Forelimb muscle (tissue), 1 donor: ENCODE data around the gene KIF12. TPM values are rescaled to one million over a fixed set of nuclear protein-coding genes. Genes with fewer than 3 reads are reported as not detected.

ENCODE experiments used
- DNase-seq: peaks from one replicate; pipeline ENCODE4 v3.0.0-alpha.2; 2013; ENCODE audit warnings: low read depth
- polyA plus RNA-seq: library from polyadenylated mRNA; unstranded; fragments of 120-200 nt; gene quantifications from one replicate; pipeline ENCODE4 v1.2.1, GENCODE V29; 2013; ENCODE audit not compliant: insufficient read length

The KIF12 gene
- polyA plus RNA-seq, 1 donor, result 0.13 TPM

DNA sequence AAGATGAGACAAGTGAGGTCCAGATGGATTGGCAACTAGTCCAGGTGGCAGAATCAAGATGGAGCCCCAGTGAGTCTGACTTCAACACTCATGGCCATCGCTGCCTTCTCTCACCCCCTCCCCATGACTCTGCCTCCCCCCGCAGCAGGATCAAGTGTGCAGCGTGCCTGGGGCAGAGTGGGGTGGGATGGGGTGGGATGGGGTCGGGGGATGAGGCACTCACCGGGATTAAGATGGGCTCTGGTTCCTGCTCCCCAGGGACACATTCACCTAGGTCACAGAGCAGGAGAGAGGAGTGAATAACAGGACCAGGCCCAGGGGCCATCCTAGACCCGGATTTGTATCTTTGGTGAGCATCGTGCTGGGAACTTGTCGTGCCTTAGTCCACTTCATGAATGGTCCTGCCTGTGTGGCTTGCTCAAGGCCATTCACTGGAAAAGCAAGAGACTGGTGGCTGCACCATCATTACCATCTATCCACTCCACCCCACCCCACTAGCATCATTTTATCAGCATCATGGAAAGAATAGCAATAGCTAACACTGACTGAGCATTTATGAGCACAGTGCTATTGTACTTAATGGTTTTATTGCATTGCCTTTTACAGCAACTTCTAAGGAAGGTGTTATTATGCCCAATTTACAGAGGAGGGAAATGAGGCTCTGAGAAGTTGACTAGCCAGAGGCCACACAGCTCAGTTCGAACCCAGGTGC is 29.5 kb downstream of the KIF12 start:
- DNase-seq, result no peak

DNA sequence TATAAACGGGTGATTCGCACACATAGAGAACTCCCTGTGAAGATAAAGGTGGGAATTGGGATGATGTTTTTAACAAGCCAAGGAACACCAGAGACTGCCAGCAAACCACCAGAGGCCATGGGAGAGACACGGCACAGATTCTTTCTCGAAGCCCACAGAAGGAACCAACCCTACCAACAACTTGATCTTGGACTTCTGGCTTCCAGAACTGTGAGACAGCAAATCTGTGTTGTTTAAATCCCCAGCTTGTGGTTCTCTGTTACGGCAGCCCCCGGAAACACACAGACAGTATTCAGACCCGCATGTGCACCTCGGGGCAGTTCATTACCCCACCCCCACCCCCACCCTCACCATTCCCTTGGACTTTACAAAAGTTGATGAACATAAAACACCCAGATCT is 33.8 kb downstream of the KIF12 start:
- no peak for DNase-seq

DNA sequence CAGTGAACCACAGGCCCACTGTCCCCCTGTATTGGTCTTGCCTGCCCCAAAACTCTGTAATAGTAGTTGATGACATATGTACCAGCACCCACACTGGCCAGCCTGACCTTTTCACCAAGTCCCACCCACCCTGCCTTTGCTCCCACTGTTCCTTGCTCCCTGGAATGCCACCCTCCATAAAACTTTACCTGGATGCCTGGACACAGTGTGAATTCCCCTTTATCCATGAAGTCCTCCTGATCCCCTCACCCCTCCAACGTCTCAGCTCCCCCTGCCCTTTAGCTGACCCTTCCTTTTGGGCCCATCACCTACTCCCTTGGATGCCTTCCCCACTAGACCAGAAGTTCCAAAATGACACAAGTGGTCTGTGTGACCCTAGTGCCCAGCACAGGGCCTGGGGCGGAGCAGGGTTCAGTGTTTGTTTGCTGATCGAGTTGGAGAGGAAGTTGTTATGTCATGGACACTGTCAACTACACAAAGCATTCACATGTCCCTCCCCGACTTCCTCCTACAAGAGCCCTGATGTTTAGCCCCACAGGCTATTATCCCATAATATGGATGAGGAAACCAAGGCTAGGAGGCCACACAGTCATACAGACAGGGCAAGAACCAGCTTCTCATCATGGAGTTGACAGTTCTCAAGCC is 37.1 kb downstream of the KIF12 start:
- no peak for DNase-seq

DNA sequence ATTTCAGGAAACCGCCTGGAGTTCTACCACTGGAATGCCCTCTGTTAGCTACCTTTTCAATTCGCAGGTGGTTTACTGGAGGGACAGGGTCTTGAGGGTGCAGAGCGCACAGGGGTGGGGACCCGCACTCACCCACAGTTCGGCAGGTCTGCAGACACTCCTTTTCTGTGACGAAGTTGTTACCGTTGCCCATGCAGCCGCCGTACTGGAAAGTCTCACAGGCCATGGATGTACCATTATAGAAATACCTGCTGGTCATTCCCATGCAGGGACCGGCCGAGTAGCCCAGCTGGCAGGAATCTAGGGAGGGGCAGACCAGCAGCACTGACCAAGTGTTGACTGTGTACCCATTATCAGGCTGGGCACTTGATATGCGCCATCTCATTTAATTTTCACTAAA is 37.8 kb downstream of the KIF12 start:
- no peak for DNase-seq

DNA sequence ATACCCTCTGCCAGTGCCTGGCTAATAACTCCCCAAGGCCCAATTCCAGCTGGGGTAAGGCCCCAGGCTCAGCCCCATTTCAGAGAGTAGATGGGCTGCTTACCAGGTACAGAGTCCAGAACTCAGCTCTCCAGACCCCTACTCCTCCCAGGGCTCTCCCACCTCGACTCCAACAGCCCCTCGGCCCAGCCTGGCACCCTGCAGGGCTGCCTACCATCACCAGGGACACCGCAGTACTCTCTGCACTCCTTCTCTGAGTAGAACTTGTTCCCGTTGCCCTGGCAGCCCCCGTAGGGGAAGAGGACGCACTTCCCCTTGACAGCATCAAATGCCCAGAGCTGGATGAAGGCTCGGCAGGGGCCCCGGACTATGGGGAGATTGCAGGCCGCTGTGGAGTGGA is 38.4 kb downstream of the KIF12 start:
- no peak for DNase-seq

DNA sequence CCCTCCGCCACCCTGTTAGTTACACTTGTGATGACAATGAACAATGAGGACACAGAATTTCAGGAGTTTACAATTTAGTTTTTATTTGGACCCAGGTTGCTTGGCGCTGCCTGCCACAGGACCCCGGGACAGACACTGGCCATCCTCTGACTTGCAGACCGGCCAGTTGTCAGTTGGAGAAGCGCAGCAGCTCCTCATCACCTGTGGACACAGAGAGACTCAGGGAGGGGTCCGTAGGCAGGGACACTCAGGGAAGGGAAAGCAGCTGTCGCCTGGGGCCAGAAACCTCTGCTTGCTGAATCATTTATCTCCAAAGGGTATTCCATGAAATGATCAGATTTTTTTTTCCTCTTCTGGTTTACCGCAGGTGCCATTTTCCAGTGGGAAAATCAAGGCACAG is 39.0 kb downstream of the KIF12 start:
- no peak for DNase-seq

DNA sequence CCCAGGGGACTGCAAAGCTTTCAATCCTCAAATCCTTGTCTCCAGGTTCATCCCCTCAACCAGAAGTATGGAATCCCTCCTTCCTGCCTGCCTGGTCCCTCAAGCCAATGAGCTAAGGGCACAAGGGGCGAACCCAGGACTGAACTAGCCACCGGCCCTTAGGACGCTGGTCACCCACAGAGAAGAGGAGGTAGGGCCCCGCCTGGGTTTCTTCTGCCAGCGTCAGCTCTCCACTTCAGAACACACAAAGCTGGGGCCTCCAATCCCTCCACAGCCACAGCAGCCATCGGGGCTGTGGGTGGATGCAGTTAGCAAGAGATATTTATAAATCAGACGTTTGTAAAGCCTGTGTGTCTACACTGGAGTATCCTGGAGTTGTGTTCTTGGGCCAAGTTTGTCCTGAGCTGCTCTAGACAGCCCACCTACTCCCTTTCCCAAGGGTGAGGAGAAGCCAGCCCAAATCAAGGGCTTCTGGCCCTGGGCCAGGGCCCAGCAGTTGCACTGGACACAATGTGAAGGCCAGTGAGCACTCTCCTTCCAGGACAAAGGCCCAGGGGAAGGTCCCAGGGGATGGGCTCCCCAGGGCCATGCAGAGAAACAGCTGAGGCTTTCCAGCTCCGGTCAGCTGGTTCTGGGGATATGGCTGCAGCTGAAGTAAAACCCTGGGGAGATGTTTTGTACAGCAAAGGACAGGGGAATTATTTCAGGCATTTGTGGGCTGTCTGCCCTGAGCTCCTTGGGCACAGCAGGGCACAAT is 39.9 kb downstream of the KIF12 start:
- DNase-seq, result no peak

DNA sequence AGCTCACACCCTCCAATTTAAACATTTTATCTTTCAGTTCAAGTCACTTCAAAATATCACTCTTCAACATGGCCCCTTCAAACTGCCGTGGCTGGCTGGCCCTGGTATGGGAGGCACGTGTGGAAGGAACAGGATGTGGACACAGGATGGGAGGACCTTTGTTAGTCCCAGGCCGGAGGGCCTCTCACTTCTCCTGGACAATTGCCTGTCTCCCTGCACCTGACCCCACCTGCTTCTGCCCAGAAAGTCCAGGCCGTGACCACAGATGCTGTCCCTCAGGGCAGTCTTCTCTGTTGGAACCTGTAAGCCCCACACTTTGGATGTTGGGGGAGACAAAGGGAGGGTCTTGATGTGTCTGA is 40.4 kb downstream of the KIF12 start:
- no peak for DNase-seq

DNA sequence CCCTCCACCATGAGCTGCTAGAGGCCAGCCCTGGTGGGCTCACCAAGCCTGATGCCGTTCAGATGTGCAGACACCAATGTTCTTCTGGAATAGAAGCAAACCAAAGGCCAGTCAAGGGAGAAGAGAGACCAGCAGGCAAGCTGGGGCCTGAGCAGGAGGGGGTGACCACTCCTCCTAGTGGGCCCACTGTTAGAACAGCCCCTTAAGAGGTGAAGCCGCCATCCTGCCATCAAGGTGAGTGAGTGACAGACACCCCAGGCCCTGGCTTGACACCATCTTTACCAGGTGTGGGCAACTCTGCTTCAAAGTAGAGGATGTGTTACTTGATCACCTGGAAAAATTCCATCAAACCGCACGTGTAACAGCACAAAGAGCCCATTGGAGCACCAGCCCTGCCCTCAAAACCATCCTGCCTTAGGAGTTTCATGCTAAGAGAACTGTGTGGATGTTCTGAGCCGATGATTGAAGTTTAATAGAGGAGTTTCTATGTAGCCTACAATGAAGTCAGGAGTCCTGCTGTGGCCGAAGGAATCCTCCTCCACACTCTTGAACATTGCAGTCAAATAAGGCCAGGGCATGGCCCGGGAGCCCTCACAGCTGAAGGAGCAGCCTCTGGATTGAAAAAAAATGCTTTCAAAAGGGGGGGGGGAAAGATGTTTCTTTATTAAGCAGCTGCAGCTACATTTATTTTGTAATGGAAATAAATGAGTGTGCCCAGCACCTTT is 41.8 kb downstream of the KIF12 start:
- DNase-seq, result no peak

DNA sequence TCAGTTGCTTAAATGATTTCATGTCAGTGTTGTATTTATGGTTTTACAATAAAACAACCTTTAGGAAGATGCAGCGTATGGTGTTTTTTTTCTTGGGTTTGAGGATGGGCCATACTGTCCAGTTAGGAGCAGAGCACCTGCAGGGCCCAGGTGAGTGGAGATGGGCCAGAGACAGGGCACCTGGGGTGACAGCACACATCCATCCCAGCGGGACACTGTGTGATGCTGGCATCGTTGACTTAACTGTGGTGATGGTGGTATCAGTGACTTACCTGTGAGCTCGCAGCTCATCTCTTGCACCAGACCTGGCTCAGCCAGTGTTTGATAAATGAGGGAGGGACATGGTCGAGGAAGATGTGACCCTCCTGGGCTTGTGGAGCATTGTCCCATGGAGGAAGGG is 42.6 kb downstream of the KIF12 start:
- DNase-seq, result no peak

DNA sequence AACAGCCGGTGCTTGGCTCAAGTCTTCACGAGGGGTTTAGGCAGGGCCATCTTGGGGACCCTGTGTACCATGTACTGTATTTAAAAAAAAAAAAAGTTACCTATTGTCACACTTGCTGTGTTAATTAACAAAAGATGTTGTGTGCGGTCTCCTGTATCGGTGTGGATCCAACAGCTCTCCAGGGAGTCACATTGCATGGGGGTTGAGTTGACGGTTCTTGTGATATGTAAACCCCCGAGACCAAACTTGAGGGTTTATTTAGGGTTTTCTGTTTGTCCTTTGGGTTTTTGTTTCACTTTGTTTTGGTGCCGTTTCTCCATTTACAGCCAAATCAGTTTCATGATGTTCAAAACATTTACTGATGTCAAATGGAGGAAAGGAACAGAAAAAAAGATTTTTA is 43.2 kb downstream of the KIF12 start:
- no peak for DNase-seq

DNA sequence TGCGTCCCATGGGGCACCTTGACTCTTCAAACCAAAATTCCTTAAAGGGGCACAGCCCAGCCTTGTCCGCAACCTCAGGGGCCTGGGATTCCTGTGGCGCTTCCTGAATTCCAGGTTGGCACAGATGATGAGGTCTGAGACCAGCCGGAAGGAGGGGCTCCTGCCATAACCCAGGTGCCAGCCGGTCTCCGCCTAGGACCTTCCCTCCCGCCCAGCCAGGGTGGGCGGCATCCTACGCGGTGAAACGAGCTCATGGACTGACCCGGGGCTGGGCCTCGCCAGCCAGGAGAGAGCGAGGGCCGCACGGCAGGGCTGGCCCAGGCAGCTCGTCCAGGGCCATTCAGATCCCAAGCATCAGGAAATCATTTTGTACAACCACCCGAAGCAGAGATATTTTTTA is 44.0 kb downstream of the KIF12 start:
- DNase-seq, result no peak

DNA sequence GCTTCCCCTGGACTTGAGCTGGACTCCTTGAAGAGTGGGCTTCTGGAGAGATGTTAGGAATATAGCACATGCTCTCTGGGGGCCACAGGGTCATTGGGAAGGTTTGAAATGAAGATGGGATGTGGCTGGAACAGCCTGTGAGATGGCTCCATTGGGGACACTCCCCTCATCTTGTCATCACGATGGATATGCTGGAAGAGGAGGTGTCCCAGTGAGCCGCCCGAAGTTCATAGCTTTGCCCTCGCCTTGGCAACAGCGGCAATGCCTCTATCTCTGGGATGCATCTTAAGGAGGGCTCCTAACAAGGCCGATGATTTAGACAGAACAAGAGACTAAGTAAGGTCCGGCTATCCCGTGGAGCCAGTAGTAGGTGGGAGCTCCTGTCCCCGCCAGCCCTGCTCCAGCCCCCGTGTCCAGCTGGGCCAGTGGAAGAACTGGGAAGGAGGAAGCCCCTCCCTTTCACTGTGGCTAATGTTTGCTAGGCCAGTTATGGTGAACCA is 44.9 kb downstream of the KIF12 start:
- no peak for DNase-seq

DNA sequence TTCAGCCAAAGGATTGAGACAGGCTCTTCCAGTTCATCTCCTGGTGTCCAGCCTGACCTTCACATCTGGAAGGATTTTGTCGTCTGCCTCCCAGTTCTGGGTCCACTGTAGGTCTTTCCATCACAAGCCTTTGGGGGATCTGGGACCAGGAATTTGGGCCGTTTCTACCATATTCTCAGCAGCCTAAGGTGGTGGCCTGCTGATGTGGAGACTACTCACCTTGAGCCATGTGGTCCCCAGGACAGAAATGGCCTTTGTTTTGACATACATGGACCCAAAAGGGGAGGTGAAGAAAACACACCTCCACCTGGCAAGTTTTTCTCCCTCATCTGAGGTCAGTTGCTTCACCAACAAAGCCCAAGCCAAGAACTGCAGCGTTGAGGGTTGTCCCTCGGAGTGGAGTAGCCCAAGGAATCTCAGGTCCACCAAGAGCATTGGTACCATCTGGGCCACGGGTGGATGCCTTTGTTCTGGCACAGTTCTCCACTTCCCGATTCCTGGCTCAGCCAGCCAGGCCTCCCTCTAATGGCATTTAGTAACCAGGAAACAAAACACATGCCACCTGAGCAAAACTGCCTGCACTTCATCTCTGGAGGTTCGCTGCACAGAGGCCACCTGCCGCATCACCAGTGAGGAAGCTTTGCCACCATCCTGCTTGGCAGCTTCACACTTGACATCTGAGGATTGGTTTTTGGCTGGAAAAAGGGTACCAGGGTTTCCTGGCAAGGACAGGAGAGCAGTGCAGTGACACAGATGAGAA is 45.7 kb downstream of the KIF12 start:
- no peak for DNase-seq

DNA sequence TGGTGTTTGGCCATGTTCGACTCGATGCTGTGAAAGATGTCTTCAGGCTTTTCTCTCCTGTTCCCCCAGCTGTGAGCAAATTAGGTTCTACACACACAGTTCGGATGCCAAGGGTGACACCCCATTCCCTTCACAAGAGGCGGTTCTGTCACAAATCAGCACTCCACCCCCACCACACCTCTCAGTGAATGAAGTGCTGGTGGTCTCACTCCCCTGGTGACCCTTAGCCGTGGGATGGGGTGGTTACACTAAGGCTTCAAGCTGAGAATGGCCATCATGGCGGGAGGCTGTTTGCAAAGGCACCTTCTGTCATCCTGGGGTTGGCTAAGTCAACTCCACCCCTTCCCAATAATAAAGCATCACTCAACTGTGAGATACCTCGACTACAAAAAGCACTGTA is 47.4 kb downstream of the KIF12 start:
- no peak for DNase-seq

DNA sequence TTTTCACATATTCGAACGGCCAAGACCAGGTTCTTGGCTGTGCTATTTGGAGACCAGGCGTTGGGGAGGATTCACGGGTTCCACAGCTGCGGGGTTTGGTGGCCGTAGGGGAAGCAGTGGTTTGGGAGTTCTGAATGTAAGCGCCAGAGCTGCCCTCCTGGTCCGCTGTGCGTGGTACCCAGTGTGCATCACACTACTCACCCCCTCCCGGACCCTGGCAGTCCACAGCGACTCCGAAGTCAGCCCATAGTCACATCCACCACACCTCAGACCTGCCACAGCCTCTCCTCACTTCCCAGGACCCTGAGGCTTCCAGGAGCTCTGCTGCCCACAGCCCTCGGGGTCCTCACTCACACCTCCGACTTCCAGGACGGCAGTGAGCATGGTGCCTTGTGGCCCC is 47.8 kb downstream of the KIF12 start:
- no peak for DNase-seq

DNA sequence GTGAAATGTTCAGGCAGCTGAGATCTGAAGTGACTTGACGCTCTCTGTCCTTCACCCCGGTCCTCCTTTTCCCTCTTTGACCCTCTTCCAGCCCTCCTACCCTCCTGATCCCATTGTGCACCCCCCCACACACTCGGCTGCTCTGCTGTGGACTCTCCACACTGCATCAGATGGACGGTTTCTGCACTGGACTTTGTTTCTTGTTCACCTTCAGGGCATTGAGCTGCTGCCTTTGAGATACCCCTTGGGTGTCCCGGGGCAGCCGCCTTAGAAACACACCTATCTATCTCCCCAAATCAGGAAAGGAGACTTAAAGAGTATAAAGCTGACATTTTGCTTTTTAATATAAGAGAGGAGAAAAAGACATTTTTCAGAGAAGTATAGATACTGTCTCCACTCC is 48.4 kb downstream of the KIF12 start:
- no peak for DNase-seq

DNA sequence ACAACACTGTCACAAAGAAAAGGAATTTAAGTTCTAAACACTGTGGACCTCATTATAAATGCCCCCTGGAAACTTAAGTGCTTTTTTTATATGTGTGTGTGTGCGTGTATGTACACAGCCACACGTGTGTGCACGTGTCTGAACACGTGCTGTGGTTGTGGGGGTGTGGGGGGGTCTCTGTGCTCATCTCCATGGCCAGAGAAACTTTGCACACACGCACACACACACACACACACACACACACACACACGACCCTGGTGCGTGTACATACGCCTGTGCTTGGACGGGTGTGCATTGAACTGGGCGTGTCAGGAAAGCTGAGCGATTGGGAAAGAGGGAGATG is 48.9 kb downstream of the KIF12 start:
- no peak for DNase-seq

DNA sequence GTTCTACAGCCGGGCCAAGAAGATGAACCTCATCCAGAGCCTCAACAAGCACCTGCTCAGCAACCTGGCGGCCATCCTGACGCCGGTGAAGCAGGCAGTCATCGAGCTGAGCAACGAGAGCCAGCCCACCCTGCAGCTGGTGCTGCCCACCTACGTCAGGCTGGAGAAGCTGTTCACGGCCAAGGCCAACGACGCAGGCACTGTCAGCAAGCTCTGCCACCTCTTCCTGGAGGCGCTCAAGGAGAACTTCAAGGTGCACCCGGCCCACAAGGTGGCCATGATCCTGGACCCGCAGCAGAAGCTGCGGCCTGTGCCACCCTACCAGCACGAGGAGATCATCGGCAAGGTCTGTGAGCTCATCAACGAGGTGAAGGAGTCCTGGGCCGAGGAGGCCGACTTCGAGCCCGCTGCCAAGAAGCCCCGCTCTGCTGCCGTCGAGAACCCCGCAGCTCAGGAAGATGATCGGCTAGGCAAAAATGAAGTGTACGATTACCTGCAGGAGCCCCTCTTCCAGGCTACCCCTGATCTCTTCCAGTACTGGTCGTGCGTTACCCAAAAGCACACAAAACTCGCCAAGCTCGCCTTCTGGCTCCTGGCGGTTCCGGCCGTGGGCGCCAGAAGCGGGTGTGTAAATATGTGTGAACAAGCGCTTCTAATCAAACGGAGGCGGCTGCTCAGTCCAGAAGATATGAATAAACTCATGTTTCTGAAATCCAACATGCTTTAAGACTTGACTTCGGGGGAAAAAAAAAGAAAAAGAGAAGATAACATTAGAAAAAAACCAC is 49.5 kb downstream of the KIF12 start:
- DNase-seq, result no peak

DNA sequence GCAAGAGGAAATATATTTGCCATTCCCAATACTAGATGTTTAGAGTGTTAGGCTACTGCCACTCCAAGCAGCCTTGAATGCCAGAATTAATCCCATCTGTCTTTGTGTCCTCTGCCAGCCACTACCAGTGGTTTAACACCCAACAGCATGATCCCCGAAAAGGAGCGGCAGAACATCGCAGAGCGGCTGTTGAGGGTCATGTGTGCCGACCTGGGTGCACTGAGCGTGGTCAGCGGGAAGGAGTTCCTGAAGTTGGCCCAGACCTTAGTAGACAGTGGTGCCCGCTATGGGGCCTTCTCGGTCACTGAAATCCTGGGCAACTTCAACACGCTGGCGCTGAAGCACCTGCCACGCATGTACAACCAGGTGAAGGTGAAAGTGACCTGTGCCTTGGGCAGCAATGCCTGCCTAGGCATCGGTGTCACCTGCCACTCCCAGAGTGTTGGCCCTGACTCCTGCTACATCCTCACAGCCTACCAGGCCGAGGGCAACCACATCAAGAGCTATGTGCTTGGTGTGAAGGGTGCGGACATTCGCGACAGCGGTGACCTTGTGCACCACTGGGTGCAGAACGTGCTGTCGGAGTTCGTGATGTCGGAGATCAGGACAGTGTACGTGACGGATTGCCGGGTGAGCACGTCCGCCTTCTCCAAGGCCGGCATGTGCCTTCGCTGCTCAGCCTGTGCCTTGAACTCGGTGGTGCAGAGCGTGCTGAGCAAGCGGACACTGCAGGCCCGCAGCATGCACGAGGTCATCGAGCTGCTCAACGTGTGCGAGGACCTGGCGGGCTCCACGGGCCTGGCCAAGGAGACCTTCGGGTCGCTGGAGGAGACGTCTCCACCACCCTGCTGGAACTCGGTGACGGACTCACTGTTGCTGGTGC is 50.3 kb downstream of the KIF12 start:
- no peak for DNase-seq
